Esophagus muscularis mucosa (tissue), 4 donors: ENCODE measurements around the gene NME2. TPM values are rescaled to one million over a fixed set of nuclear protein-coding genes. Genes with fewer than 3 reads are reported as not detected.

Source experiments
- DNase-seq: peaks from one replicate; pipeline ENCODE4 v3.0.0-alpha.2; 2017; ENCODE audit errors: extremely low spot score
- H3K27ac ChIP-seq, 4 donors: fragments of 200-600 bp; sonication (generic); replicated peaks in 1 of 4; 1 replicate in 3 of 4; 2 replicates in 1 of 4; pipeline ENCODE4 v1.5.1; 2016 to 2019; ENCODE audit warnings: mild to moderate bottlenecking in 1 of 4
- H3K27me3 ChIP-seq, 4 donors: fragments of 200-600 bp; sonication (generic); one replicate each; pipeline versions ENCODE4 v1.5.1 to v1.6.0; 2016 to 2019
- H3K36me3 ChIP-seq, 4 donors: fragments of 200-600 bp; sonication (generic); one replicate each; pipeline ENCODE4 v1.5.1; 2016 to 2019
- H3K4me1 ChIP-seq, 4 donors: fragments of 200-600 bp; sonication (generic); one replicate each; pipeline ENCODE4 v1.5.1; 2016 to 2019
- H3K4me3 ChIP-seq, 4 donors: fragments of 200-600 bp; sonication (generic); 1 replicate in 2 of 4; 2 replicates in 2 of 4; pipeline ENCODE4 v1.5.1; 2016 to 2019; ENCODE audit warnings: mild to moderate bottlenecking in 4 of 4, moderate library complexity in 1 of 4
- H3K9me3 ChIP-seq, 4 donors: fragments of 200-600 bp; sonication (generic); 1 replicate in 3 of 4; 2 replicates in 1 of 4; pipeline ENCODE4 v1.5.1; 2016 to 2019
- EP300 ChIP-seq: sonication (generic); formaldehyde crosslinking; IDR thresholded peaks from one replicate; pipeline ENCODE4 v1.6.1; 2017; ENCODE audit warnings: antibody characterized with exemption
- POLR2A ChIP-seq: fragments of 450-650 bp; IDR thresholded peaks from one replicate; pipeline ENCODE4 v1.6.1; 2017; ENCODE audit warnings: antibody characterized with exemption, moderate library complexity, mild to moderate bottlenecking, low read depth
- POLR2AphosphoS5 ChIP-seq, 2 donors: sonication (generic); formaldehyde crosslinking; IDR thresholded peaks; one replicate each; pipeline ENCODE4 v1.6.1; 2017; ENCODE audit warnings: antibody characterized with exemption in 2 of 2
- WGBS: methylation state at CpG from one replicate; pipeline ENCODE4 v1.1.5; 2018; 5-methylcytosine and 5-hydroxymethylcytosine counted together
- intact Hi-C: fragments of 100-400 bp; cut with DNase I; formaldehyde crosslinking; loops from one replicate; pipeline ENCODE4 v1.15.1; 2023
- total RNA-seq, 4 donors: library from RNA; depleted of rRNA; stranded (reverse); fragments of >200 nt; gene quantifications; one replicate each; pipeline versions ENCODE4 v1.1.0 to v1.2.1, GENCODE V29; 2016
- TF ChIP-seq, protein P1 (sequence below), 3 experiments: fragments of 200-600 bp in 2 of 3; fragments of 450-650 bp in 1 of 3; sonication (generic) in 2 of 3; IDR thresholded peaks; one replicate each; pipeline ENCODE4 v1.5.1; 2017 to 2019; ENCODE audit warnings: antibody characterized with exemption in 3 of 3, mild to moderate bottlenecking in 2 of 3, moderate library complexity in 1 of 3

NME2 gene
- total RNA-seq, 4 donors from 2014 or later = 245 to 554 (median 350) TPM

DNA sequence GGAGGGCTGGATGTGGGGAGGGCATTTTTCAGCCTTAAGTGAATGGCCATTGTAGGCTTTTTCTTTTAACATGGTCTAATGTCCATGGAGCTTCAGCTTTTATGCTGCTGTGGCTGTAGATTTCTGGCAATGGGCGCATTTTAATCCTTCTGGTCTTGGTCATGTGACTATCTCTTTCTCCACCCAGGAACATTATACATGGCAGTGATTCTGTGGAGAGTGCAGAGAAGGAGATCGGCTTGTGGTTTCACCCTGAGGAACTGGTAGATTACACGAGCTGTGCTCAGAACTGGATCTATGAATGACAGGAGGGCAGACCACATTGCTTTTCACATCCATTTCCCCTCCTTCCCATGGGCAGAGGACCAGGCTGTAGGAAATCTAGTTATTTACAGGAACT, 4.7 kb upstream of the NME2 start:
- Histone ChIP-seq H3K4me3 (no peak overlapping the region), H3K27ac (no peak overlapping the region), H3K36me3 (peaks cover 7 to 53% (median 35%) of the 10 kb centered on the region in 4 donors), H3K4me1 (peaks cover 6 to 13% (median 10%) of the 10 kb centered on the region in 4 donors), H3K9me3 (no peaks in the 10 kb centered on the region), H3K27me3 (no peaks in the 10 kb centered on the region)
- intact Hi-C loops = no loop called here
- 65% methylated on average over 3 of the region's 3 CpGs for WGBS
- no peak for DNase-seq
- TF ChIP-seq, protein P1, sequence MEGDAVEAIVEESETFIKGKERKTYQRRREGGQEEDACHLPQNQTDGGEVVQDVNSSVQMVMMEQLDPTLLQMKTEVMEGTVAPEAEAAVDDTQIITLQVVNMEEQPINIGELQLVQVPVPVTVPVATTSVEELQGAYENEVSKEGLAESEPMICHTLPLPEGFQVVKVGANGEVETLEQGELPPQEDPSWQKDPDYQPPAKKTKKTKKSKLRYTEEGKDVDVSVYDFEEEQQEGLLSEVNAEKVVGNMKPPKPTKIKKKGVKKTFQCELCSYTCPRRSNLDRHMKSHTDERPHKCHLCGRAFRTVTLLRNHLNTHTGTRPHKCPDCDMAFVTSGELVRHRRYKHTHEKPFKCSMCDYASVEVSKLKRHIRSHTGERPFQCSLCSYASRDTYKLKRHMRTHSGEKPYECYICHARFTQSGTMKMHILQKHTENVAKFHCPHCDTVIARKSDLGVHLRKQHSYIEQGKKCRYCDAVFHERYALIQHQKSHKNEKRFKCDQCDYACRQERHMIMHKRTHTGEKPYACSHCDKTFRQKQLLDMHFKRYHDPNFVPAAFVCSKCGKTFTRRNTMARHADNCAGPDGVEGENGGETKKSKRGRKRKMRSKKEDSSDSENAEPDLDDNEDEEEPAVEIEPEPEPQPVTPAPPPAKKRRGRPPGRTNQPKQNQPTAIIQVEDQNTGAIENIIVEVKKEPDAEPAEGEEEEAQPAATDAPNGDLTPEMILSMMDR (IDR thresholded peaks at IDR 0.05) = no peak
- TF ChIP-seq POLR2AphosphoS5 (IDR thresholded peaks at IDR 0.05) (no peak), POLR2A (no peak), EP300 (no peak)

DNA sequence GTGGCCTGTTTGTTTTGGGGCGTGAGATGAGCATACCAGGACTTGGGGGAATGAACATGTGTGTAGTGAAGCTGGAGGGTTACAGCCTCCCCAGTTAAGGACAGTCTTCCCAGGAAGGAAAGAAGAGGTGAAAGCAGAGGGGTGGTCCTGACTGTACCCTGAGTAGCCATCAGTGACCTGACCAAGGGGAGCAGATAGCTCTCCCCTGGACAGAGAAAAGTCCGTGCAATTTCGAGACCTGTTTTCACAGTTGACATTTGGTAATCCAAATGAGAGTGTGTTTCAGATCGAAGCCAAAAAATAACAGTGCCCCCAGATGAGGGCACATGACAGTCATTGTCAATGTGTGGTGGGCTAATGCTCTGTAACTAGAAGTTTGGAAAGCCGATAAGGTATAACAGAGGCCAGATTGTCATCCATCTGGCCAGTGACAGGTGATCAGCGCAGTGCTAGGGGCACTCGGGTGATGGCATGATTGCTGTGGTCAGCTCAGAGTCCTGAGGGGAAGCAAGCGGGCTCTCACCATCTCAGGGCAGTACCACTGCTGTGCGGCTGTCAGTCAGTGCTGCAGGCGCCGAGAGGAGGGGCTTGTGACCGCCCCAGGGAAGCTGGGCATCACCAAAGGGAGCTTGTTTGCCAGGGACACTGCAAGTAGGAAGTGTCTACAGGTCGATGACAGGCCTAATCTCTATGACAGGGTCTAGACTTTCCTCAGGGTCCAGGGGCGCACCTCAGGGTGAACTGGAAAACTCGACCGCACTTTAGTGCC, 1.1 kb upstream of the NME2 start:
- TF ChIP-seq, protein P1 (IDR thresholded peaks at IDR 0.05) = no peak
- TF ChIP-seq EP300 (no peak), POLR2A (no peak), POLR2AphosphoS5 (IDR thresholded peaks at IDR 0.05) (no peak)
- 72% methylated on average over 16 of the region's 16 CpGs for WGBS
- peaks cover 10 to 34% (median 25%) of the 10 kb centered on the region in 4 donors for H3K4me1 ChIP-seq
- H3K36me3 ChIP-seq = peaks cover 20 to 54% (median 47%) of the 10 kb centered on the region in 4 donors
- no peaks in the 10 kb centered on the region for H3K27me3 ChIP-seq
- H3K4me3 ChIP-seq = peak overlapping the region; percentile 71 to 93 (median 82)
- no peaks in the 10 kb centered on the region for H3K9me3 ChIP-seq
- H3K27ac ChIP-seq = peak overlapping the region; percentile 89 to 96 (median 94)
- no peak for DNase-seq
- intact Hi-C loops = loop anchor here (5.0 kb wide), 1 partner anchor 97 kb away; the partner anchor contains the start of genes MBTD1 and UTP18

DNA sequence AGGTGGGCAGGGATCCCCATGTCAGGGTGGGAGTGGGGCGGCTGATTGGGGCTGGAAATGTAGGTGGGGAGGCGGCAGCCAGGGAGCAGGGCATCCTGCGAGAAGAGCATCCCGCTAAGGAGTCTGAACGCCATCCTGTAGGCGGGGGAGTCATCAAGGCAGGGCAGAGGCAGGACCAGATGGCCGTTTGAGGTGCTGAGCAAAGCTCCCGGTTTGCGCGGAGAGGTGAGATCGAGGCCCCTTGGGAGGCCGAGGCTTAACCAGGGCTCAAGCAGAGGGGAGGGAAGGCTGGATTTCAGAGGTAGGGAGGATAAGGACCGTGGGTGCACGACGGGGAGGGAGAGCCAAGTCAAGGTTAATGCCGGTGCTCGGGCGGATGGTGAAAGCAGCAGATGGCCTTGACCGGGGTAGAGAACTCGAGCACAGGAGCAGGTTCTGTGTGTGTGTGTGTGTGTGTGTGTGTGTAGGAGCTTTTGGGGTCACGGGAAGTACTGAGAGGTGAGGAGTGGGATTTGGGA, 472 bp upstream of the NME2 start:
- DNase-seq = no peak
- Histone ChIP-seq H3K4me3 (peak overlapping the region; percentile 71 to 93 (median 82)), H3K36me3 (peaks cover 26 to 54% (median 48%) of the 10 kb centered on the region in 4 donors), H3K27me3 (no peaks in the 10 kb centered on the region), H3K4me1 (peaks cover 10 to 34% (median 25%) of the 10 kb centered on the region in 4 donors), H3K27ac (peak overlapping the region; percentile 89 to 96 (median 94)), H3K9me3 (no peaks in the 10 kb centered on the region)
- WGBS = 16% methylated on average over 19 of the region's 21 CpGs
- intact Hi-C loops = loop anchor here (5.0 kb wide), 1 partner anchor 97 kb away; the partner anchor contains the start of genes MBTD1 and UTP18
- TF ChIP-seq POLR2AphosphoS5 (IDR thresholded peaks at IDR 0.05) (no peak), EP300 (no peak), POLR2A (no peak)
- TF ChIP-seq, protein P1 (IDR thresholded peaks at IDR 0.05) = no peak

DNA sequence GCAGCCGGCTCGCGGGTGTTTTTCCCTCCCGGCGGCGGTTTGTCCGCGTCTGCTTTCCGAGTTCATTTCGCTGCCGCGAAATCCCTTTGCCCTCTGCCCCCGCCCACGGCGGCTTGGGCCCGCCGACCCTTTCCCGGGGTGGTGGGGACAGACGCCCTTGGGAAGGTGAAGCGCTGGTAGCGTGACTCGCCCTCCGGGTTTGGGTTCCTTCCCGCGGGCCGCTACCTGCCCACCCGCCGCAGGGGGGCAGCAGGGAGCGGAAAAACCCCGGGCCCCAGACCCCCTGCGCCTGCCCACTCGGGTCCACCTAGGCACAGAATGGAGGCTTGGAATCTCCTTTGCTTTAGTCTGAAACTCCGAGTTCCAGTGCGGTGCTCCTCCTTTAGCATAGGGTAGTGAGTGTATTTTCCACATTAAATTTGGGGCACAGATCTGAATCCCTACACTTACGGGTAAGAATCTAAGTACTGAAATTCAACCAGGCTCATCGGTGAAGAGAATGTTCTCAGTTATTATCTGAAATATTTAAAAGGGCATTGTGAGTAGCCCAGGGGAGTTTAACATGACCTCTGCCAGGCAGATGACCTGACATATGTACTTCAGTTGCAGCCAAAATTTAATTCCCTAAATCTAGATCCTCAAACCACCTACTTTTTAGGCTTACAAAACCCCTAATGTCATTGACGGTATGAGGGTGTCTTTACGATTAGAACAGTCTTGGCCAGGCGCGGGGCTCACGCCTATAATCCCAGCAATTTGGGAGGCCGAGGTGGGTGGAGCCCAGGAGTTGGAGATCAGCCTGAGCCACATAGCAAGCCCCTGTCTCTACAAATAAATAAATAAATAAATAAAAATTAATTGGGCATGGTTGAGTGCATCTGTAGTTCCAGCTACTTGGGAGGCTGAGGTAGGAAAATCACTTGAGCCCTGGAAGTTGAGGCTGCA, 1.0 kb downstream of the NME2 start:
- H3K4me1 ChIP-seq = peaks cover 10 to 34% (median 25%) of the 10 kb centered on the region in 4 donors
- H3K27ac ChIP-seq = peak overlapping the region; percentile 89 to 96 (median 94)
- intact Hi-C loops = loop anchor here (5.0 kb wide), 1 partner anchor 95 kb away; the partner anchor contains the start of genes MBTD1 and UTP18
- TF ChIP-seq POLR2A = no peak
- TF ChIP-seq, protein P1 (IDR thresholded peaks at IDR 0.05) = peak; percentile 56 to 69 (median 58)
- WGBS = 44% methylated on average over 16 of the region's 42 CpGs
- DNase-seq = no peak
- no peaks in the 10 kb centered on the region for H3K27me3 ChIP-seq
- H3K4me3 ChIP-seq = peak overlapping the region; percentile 71 to 93 (median 82)
- peaks cover 32 to 54% (median 48%) of the 10 kb centered on the region in 4 donors for H3K36me3 ChIP-seq
- no peaks in the 10 kb centered on the region for H3K9me3 ChIP-seq
